RWPE1 (cell line): ENCODE results near the gene IRF7.
"Not testable (repeated sequence)": the region's sequence is repeated elsewhere in the genome, so short reads cannot be mapped to it uniquely, and the experiment has no call there.

Source experiments
- CTCF ChIA-PET: fragments of 350-600 bp; sonication (Branson Sonifier 250); formaldehyde crosslinking; extraction: SDS; loops from one replicate; lab custom pipeline; 2021; lab: Yijun Ruan, JAX
- POLR2A ChIA-PET: fragments of 400-600 bp; formaldehyde crosslinking; extraction: SDS; loops from one replicate; lab custom pipeline; 2020; ENCODE audit warnings: antibody characterized with exemption; ENCODE audit not compliant: low non-redundant PET; lab: Yijun Ruan, JAX
- DNase-seq: peaks from one replicate; pipeline ENCODE4 v3.0.0; 2012; ENCODE audit warnings: low spot score
- H3K27ac ChIP-seq: fragments of 450-650 bp; 2 replicates; pipeline ENCODE4 v1.5.1; 2017
- CTCF ChIP-seq: fragments of 450-650 bp; conservative IDR thresholded peaks from 2 replicates; pipeline ENCODE4 v1.5.1; 2017; ENCODE audit warnings: low read depth, mild to moderate bottlenecking

IRF7 gene

DNA sequence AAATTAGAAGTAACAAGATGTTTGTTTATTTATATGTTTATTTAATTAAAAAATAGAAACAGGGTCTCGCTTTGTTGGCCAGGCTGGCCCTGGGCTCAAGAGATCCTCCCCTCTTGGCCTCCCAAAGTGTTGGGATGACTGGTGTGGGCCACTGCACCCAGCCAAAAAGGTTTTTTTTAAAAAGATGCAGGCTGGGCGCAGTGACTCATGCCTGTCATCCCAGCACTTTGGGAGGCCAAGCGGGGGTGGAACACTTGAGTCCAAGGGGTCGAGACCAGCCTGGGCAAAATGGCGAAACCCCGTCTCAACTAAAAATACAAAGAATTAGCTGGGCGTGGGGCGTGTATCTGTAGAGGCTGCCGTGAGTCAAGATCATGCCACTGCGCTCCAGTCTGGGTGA, 34.7 kb upstream of the IRF7 start:
- POLR2A ChIA-PET: no interaction called here

GRCh38 chr11:647672-648158, 32.0 kb upstream of the IRF7 start:
- DNase-seq, POLR2A ChIA-PET, CTCF ChIA-PET: not testable (repeated sequence)
- peak overlapping the region; percentile 27; the same call in 1 of the 2 replicates for H3K27ac ChIP-seq

More for the DNA sequence above, 34.7 kb upstream of the IRF7 start:
- H3K27ac ChIP-seq: 0 out of 2 replicates have a peak overlapping the region, but pooled peaks have one; percentile 9
- DNase-seq: no peak
- no peak for TF ChIP-seq CTCF
- CTCF ChIA-PET: no interaction called here

- DNase-seq: no peak
- CTCF ChIA-PET: interaction anchor here (1.5 kb wide), 1 partner anchor 106 kb away, joined by 4 read pairs; no protein-coding TSS in a partner anchor
- H3K27ac ChIP-seq: peak overlapping the region; percentile 68; the same call in 1 of the 2 replicates
- no peak for TF ChIP-seq CTCF
- POLR2A ChIA-PET: no interaction called here
Measured at GRCh38 chr11:646214-646613, 30.5 kb upstream of the IRF7 start.

- CTCF ChIA-PET: interaction anchor here (1.5 kb wide), 1 partner anchor 105 kb away, joined by 4 read pairs; no protein-coding TSS in a partner anchor
- DNase-seq: no peak
- no peak for TF ChIP-seq CTCF
- POLR2A ChIA-PET: no interaction called here
- H3K27ac ChIP-seq: peak overlapping the region; percentile 68
Measured at GRCh38 chr11:645536-645935, 29.8 kb upstream of the IRF7 start.

DNA sequence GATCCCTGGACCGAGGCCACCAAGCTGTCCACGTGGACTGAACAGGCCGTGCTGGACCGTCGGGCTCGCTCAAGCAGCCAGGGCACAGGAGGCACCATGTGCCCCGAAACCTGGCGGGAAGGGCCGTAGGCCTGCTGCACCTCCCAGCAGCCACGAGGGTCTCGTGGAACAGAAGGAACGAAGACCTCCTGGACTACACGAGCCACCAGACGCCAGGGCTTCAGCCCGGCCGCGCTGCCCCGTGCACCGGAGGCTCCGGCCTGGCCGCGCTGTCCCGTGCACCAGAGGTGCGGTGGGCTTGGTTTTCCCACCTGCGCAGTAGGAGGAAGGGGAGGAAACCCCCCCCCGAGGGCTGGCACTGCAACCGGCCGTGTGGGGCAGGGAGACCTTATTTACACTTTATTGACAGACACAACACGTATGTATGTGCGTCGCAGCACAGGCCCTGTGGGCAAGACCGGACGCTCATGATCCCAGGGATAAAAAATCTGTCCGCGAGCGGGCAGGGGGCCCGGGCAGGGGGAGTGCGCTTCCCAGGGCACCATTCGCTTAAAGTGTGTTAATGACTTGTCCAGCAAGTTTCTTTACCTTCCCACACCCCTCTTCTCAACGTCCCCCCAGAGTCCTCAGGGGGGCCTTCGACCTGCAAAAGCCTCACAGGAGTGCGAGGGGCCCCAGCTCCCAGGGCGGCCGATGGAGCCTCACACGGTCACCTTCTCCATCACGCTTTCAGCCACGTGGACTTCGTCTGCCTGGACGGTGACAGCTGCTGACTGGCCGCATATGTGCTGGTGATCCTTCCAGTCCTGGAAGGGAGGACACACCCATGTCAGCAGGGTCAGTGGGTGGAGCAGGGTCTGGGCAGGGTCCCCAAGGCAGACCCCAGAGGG, 28.3 kb upstream of the IRF7 start:
- TF ChIP-seq CTCF: no peak
- CTCF ChIA-PET: no interaction called here
- peak overlapping the region; percentile 68 for H3K27ac ChIP-seq
- POLR2A ChIA-PET: no interaction called here
- no peak for DNase-seq

DNA sequence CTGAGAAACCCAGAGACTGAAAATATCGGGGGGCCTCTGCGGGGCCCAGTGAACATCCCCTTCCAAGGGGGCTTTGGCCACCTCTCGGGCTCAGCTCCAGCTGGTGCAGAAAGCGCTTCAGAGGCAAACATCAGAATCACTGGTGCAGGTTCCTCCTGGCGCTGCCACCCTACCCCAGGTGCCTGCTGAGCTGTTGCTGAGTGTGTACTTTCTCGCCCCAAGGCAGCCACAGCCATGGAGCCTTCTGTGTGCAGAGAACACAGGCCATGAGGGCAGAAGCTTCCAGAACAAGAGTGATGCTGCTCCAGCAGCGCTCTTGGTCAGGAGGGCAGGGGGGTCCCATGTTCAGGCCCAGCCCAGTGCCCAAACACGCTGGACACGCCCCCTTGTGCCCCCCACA, 27.6 kb upstream of the IRF7 start:
- POLR2A ChIA-PET: no interaction called here
- CTCF ChIA-PET: no interaction called here

More for the DNA sequence above, 27.6 kb upstream of the IRF7 start:
- peak overlapping the region; percentile 68 for H3K27ac ChIP-seq
- DNase-seq: no peak
- TF ChIP-seq CTCF: no peak
